Activated T-helper 2 cell treated with anti-CD3 and anti-CD28 coated beads, Interferon-gamma antibody, Interleukin-2, Interleukin-4, amounts not matched to agents 10 μg/mL and 5 μg/mL and 100 μg/mL, durations not matched to agents 14 hours and 24 hours and 36 hours (primary cell): ENCODE measurements around the gene F2RL3. TPM values are rescaled to one million over a fixed set of nuclear protein-coding genes. Genes with fewer than 3 reads are reported as not detected.
A peak's percentile ranks its signal among the peaks of the same experiment; 100 is the strongest.

Source experiments
- DNase-seq: peaks from one replicate; pipeline ENCODE4 v3.0.0; 2021; ENCODE audit warnings: low spot score
- H3K27ac Mint-ChIP-seq: one replicate; pipeline ENCODE4 v1.8.0; 2021; ENCODE audit warnings: mixed read lengths
- H3K27me3 Mint-ChIP-seq: one replicate; pipeline ENCODE4 v1.8.0; 2021; ENCODE audit warnings: low read depth, mixed read lengths
- H3K36me3 Mint-ChIP-seq: one replicate; pipeline ENCODE4 v1.8.0; 2021; ENCODE audit warnings: low read depth, mixed read lengths
- H3K4me1 Mint-ChIP-seq: one replicate; pipeline ENCODE4 v1.8.0; 2021; ENCODE audit warnings: low read depth, mixed read lengths
- H3K4me3 Mint-ChIP-seq: one replicate; pipeline ENCODE4 v1.8.0; 2021; ENCODE audit warnings: low read depth, mild to moderate bottlenecking, moderate library complexity, mixed read lengths
- H3K9me3 Mint-ChIP-seq: one replicate; pipeline ENCODE4 v1.8.0; 2021; ENCODE audit warnings: mixed read lengths
- intact Hi-C: fragments of 100-400 bp; cut with micrococcal nuclease; formaldehyde crosslinking; loops from one replicate; pipeline ENCODE4 v1.15.1; 2023
- total RNA-seq: library from RNA; stranded (reverse); gene quantifications from 2 replicates; pipeline ENCODE4 v1.2.3, GENCODE V29; 2022

The F2RL3 gene
- total RNA-seq, 1 donor from 2014 or later = not detected

DNA sequence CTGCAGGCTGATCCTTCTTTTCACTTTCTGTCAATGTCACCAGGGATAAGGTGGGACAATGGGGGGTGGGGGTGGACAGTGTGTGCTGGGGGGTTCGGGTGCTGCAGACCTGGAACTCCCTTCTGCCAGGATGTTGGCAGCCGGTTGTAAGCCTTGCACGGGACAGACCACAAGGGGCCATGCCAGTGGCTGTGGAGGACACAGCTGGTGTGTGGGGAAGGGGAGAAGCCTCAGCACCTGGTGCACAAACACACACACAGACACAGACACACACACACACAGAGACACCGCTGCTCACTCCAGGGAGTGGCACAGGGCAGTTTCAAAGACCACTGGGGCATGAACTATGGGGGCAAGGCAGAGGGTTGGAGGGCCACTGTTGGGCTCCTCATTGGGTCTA, 3.6 kb downstream of the F2RL3 start:
- intact Hi-C loops = no loop called here
- no peak for DNase-seq
- peaks cover 16% of the 10 kb centered on the region for H3K4me1 Mint-ChIP-seq
- H3K36me3 Mint-ChIP-seq = no peaks in the 10 kb centered on the region
- H3K4me3 Mint-ChIP-seq = no peak overlapping the region
- no peak overlapping the region for H3K27ac Mint-ChIP-seq
- peaks cover 14% of the 10 kb centered on the region for H3K27me3 Mint-ChIP-seq
- H3K9me3 Mint-ChIP-seq = no peaks in the 10 kb centered on the region

DNA sequence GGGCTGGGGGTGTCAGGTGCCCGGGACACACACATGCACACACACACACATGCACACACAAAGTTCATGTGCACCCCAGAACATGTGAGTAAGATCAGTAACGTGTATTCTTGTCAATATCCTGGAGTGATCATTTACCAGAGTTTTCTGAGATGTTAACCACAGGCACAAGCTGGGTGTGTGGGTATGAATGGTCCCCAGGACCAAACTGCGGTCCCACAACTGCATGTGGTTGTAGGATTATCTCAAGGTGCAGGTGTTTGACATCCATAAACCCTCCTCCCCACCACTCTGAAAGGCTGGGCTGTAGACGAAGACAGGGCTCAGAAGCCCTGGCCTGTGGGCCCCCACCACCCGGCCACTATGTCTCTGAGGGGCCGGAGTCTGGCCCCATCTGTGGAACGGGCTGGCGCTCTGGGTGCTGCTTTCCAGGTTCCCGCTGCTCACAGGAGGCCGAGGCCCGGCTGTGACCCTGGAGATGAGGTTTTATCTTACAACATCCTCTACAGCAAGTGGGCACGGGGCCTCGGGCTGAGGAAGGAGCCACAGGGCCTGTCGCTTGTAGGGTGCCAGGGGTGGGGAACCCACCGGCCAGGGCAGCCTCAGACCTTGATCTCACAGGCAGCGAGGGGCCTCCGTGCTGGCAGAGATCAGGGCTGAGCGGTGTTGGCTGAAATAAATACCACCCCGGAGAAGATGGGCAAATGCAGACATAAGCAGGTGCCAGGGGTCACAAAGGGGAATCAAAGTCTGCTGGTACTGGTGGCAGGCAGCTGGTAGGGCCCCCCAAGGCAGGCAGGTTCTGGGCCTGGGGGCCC, 4.3 kb downstream of the F2RL3 start:
- Mint-ChIP-seq H3K4me1 (peaks cover 16% of the 10 kb centered on the region), H3K27me3 (peaks cover 15% of the 10 kb centered on the region), H3K36me3 (no peaks in the 10 kb centered on the region), H3K4me3 (no peak overlapping the region), H3K27ac (no peak overlapping the region), H3K9me3 (no peaks in the 10 kb centered on the region)
- DNase-seq = no peak
- intact Hi-C loops = no loop called here

DNA sequence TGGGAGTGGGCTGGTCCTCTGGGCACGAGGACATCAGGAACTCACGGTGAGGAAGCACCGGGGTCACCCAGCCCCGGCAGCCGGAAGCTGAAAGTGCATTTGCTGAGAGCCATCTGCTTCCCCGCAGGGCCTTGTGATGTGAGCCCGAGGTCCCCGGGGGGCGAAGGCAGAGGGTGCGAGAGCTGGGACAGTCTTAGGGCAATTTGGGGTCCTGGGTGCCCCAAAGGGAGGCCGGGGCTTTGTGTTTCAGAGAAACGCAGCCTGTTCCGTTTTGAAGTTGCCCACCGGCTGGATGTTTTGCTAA, 4.8 kb downstream of the F2RL3 start:
- intact Hi-C loops = no loop called here
- Mint-ChIP-seq H3K4me3 (no peak overlapping the region), H3K27ac (no peak overlapping the region), H3K27me3 (peaks cover 21% of the 10 kb centered on the region), H3K36me3 (no peaks in the 10 kb centered on the region), H3K4me1 (peaks cover 21% of the 10 kb centered on the region), H3K9me3 (no peaks in the 10 kb centered on the region)
- DNase-seq = no peak

DNA sequence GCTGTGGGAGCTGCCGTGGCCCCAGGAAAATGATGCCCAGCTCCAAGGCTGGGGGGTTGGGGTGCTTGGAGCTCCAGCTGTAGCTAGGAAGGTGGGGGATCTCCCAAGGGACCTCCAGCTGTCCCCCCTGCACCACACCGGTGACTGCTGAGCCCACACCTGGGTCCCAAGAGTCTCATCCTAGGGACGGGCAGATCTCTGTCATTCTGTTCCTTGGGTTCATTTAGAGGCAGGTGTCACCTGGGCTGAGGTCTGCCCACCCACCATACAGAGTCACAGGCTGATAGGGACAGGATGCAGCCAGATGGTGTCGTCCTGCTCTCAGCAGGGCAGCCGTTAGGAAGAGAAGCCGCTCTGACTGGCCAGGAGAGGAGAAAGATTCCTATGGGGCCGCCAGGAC, 5.3 kb downstream of the F2RL3 start:
- H3K9me3 Mint-ChIP-seq = no peaks in the 10 kb centered on the region
- intact Hi-C loops = no loop called here
- H3K4me1 Mint-ChIP-seq = peaks cover 21% of the 10 kb centered on the region
- no peaks in the 10 kb centered on the region for H3K36me3 Mint-ChIP-seq
- DNase-seq = no peak
- H3K27me3 Mint-ChIP-seq = peaks cover 24% of the 10 kb centered on the region
- no peak overlapping the region for H3K27ac Mint-ChIP-seq
- no peak overlapping the region for H3K4me3 Mint-ChIP-seq

DNA sequence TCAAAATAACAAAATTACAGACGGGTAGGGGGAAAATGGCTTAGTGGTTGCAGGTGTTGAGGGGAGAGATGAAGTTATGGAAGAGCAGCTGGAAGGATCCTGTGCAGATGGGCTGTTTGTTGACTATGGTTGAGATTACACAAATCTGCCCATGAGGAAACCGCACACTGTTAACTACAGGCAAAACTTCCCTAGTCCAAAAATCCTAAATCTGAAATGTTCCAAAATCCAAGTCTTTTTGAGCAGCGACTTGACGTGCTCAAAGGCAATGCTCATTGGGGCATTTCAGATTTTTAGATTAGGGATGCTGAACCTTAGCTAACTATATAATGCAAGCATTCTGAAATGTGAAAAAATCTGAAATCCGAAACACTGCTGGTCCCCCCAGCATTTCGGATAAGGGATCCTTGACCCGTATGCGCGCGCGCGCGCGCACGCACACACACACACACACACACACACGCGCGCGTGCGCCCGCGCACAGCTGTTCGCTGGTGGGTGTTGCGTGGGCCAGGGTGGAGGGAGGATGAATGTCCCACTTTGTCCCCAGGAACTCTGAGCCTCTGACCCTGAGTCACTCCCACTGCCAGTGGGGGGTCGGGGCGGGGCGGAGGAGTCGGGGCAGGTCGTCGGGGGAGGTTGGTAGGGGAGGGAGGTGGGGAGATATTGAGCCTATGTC, 6.8 kb downstream of the F2RL3 start:
- Mint-ChIP-seq H3K4me3 (no peak overlapping the region), H3K27ac (no peak overlapping the region)
- intact Hi-C loops = loop anchor here (5.0 kb wide), 1 partner anchor 68 kb away; the partner anchor contains the start of gene SIN3B

DNA sequence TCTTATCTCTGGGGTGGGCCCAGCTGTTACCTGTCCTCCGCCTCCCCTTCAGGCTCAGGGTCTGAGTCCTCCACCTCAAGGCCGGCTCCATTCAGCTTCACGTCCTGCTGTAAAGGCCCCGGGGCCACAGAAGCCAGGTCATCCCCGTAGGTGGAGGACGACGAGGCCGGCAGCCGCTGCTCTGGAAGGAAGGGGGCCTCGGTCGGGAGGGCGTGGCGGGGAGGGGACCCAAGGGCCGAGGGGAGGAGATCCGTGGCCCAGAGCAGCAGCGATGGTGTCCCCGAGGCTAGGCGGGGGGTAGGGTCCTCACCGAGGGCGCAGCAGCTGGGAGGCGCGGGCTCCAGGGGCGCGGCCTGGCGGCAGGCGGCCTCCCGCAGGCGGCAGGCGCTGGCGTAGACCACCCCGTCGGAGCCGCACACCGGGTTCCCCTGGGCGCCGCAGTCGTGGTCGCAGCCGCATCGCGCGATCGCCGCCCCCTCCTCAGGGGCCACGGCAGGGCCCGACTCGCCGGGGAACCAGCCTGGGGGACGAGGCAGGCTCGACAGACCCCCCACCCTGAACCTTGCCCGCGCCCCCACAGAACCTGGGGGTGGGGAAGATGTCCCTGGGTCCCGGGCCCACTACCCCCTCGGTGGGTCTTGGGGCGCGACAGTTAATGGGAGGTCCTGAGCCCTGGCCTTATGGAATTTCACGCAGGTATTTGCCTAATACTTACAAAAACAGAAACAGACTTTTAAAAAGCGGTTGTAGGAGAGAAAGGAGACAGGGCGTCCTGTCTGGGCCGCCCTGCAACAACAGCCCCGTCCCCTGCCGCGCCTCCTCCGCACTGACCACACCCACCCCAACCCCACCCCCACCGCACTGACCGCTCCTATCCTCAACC, 7.6 kb downstream of the F2RL3 start:
- peaks cover 25% of the 10 kb centered on the region for H3K27me3 Mint-ChIP-seq
- peaks cover 25% of the 10 kb centered on the region for H3K4me1 Mint-ChIP-seq
- no peaks in the 10 kb centered on the region for H3K36me3 Mint-ChIP-seq
- no peaks in the 10 kb centered on the region for H3K9me3 Mint-ChIP-seq
- H3K27ac Mint-ChIP-seq = no peak overlapping the region
- intact Hi-C loops = loop anchor here (5.0 kb wide), 1 partner anchor 69 kb away; the partner anchor contains the start of gene SIN3B
- no peak for DNase-seq
- H3K4me3 Mint-ChIP-seq = peak overlapping the region; percentile 61

More for the DNA sequence above, 6.8 kb downstream of the F2RL3 start:
- no peak for DNase-seq
- Mint-ChIP-seq H3K4me1 (peaks cover 27% of the 10 kb centered on the region), H3K27me3 (peaks cover 25% of the 10 kb centered on the region), H3K36me3 (no peaks in the 10 kb centered on the region), H3K9me3 (no peaks in the 10 kb centered on the region)

DNA sequence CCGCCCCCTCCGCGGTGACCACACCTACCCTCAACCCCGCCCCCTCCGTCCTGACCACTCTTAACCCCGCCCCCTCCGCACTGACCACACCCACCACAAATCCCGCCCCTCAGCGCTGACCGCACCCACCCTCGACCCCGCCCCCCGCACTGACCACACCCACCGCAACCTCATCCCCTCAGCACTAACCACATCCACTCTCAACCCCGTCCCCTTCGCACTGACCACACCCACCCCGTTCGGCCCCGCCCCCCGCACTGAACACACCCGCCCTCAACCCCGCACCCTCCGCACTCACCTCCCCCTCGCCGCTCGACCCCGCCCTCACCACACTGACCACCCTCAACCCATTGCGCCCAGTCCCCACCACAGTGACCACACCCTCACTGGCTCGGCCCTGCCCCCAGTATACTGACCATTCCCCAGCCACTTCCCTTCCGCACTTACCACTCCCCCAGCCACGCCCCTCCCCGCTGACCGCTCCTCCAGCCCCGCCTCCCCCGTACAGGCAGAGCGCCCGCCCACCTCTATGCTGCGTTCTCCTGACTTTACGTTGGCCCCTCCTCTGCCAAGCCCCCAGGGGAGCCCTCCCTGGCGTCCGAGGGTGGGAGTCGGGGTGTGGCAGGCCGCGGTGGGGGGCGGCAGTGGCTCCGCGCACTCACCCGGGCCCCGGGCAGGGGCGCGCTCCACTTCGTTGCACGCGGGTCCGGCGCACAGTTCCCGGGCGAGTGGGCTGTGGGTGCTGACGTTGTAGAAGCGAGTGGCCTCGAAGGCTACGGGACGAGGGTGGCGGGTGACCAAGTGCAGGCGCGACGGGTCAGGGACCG, 8.4 kb downstream of the F2RL3 start:
- Mint-ChIP-seq H3K27ac (no peak overlapping the region), H3K4me3 (peak overlapping the region; percentile 64), H3K36me3 (no peaks in the 10 kb centered on the region), H3K4me1 (peaks cover 25% of the 10 kb centered on the region), H3K9me3 (no peaks in the 10 kb centered on the region), H3K27me3 (peaks cover 25% of the 10 kb centered on the region)
- intact Hi-C loops = loop anchor here (5.0 kb wide), 1 partner anchor 70 kb away; the partner anchor contains the start of gene SIN3B
- DNase-seq = peak; percentile 67

DNA sequence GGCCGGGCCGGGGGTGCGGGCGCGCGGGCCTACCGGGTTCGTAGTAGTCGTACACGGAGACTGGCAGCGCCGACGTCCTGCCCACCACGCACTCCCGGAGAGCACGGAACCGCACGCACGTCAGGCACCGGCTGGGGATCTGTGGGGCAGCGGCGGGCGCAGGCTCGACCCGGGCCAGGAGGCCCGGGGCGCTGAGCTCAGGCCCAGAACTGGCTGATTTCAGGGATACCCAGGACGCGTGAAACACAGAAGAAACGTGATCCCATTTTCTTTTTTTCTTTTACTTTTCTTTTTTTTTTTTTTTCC, 9.0 kb downstream of the F2RL3 start:
- DNase-seq = no peak
- H3K4me3 Mint-ChIP-seq = peak overlapping the region; percentile 68
- H3K4me1 Mint-ChIP-seq = peaks cover 21% of the 10 kb centered on the region
- H3K27ac Mint-ChIP-seq = no peak overlapping the region
- no peaks in the 10 kb centered on the region for H3K36me3 Mint-ChIP-seq
- H3K9me3 Mint-ChIP-seq = no peaks in the 10 kb centered on the region
- intact Hi-C loops = loop anchor here (2.0 to 5.0 kb wide), 2 partner anchors 71 to 127 kb away; partner anchors contain the start of gene SIN3B
- H3K27me3 Mint-ChIP-seq = peaks cover 24% of the 10 kb centered on the region

DNA sequence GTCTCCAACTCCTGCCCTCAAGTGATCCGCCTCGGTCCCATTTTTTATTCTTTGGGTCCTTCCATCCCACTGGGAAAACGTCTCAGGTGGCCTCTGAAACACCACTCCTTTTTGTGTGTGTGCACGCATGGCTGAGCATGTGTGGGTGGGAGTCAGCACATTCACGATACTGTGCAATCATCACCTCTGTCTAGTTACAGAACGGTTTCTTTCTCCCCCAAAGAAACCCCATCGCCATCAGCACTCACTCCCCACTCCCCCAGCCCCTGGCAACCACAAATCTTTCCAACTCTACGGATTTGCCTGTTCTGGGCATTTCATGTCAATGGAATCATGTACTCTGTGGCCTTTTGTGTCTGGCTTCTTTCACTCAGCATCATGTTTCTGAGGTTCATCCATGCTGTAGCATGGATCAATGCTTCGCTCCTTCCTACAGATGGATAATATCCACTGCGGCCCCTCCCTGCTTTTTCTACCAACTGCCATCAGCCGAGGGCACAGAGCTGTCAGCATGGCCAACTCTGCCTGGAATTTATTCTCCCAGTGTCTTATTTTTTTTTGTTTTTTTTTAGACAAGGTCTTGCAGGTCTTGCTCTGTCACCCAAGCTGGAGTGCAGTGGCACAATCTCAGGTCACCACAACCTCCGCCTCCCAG, 9.7 kb downstream of the F2RL3 start:
- H3K27ac Mint-ChIP-seq = no peak overlapping the region
- peak overlapping the region; percentile 68 for H3K4me3 Mint-ChIP-seq
- no peaks in the 10 kb centered on the region for H3K36me3 Mint-ChIP-seq
- peaks cover 24% of the 10 kb centered on the region for H3K27me3 Mint-ChIP-seq
- H3K9me3 Mint-ChIP-seq = no peaks in the 10 kb centered on the region
- intact Hi-C loops = loop anchor here (2.0 to 5.0 kb wide), 2 partner anchors 71 to 128 kb away; partner anchors contain the start of gene SIN3B
- peaks cover 18% of the 10 kb centered on the region for H3K4me1 Mint-ChIP-seq
- DNase-seq = no peak

DNA sequence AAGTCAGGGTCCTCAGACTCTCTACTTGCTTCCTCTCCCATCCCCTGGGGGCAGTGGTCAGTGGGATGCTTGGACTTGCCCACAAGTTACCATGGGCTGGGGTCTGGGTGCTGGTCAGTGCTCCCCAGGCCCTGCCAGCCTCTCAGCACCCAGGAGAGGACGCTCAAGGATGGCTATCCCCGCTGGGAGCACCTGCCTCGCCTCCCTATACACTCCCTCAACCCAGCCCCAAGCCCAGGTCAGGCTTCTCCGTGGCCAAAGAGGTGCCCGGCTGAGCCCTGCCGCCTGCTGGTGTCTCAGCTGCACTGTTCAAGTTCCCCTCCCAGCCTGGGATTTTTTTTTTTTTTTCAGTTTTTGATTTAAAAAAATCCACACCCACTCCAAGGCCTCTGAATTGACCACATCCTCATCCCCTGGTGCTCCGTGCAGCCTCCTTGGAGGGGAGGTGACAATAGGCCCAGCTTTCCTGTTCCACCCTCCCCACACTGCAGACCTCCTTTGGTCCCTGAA, 10.8 kb downstream of the F2RL3 start:
- Mint-ChIP-seq H3K9me3 (no peaks in the 10 kb centered on the region), H3K27me3 (peaks cover 21% of the 10 kb centered on the region), H3K4me3 (no peak overlapping the region), H3K4me1 (peaks cover 15% of the 10 kb centered on the region), H3K36me3 (no peaks in the 10 kb centered on the region), H3K27ac (no peak overlapping the region)
- intact Hi-C loops = loop anchor here (2.0 to 5.0 kb wide), 2 partner anchors 72 to 129 kb away; partner anchors contain the start of gene SIN3B
- peak; percentile 27 for DNase-seq

DNA sequence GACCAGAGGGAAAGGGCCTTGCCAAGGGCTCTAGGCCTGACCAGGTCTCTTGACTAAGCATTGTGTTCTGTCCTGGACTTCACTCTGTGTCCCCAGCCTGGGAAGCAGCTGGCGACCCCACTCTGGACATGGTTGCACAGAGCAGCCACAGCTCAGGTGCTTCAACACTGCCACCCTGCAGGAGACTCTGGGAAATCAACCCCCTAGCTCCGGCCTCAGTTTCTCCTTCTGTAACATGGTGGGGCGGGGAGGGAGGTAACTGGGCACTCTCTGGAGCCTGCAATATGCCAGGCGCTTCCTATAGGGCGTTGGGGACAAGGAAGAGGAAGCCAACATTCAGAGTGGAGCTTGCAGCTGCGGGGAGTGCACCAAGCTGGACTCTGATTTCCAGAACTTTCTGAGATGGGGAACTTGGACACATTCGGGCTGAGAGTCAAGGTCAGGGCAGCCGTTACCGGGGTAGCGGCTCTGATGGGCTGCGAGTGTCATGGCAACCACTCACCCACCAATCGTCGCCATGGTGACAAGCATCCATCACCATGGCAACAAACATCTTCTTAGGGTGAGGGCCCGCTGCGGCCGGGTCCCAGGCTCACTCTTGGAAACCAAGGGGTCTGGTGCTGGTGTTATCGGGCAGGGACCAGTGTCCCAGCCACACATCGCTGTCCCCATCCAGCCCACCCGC, 12.8 kb downstream of the F2RL3 start:
- intact Hi-C loops = no loop called here
- Mint-ChIP-seq H3K9me3 (no peaks in the 10 kb centered on the region), H3K27me3 (peaks cover 11% of the 10 kb centered on the region), H3K27ac (no peak overlapping the region), H3K4me1 (peaks cover 13% of the 10 kb centered on the region), H3K4me3 (no peak overlapping the region), H3K36me3 (no peaks in the 10 kb centered on the region)
- no peak for DNase-seq
